ENCODE data around the gene SETD7.

DNA sequence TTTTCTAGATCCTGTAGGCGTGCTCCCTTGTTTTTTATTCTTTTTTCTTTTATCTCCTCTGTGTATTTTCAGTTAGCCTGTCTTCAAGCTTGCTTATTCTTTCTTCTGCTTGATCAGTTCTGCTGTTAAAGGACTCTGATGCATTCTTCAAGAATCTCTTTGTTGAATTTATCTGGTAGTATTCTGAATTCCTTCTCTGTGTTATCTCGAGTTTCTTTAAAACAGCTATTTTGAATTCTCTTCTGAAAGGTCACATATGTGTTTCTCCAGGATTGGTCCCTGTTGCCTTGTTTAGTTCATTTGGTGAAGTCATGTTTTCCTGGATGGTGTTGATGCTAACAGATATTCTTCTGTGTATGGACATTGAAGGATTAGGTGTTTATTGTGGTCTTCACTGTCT lies 86.8 kb downstream of the SETD7 start:
- no peak for TF ChIP-seq POLR2AphosphoS5 (IDR thresholded peaks at IDR 0.05; ENCODE audit: low read depth, low read length)
- no peak for TF ChIP-seq ZNF274 (IDR thresholded peaks at IDR 0.05; ENCODE audit: low read depth, low read length)
- TF ChIP-seq, protein P1, sequence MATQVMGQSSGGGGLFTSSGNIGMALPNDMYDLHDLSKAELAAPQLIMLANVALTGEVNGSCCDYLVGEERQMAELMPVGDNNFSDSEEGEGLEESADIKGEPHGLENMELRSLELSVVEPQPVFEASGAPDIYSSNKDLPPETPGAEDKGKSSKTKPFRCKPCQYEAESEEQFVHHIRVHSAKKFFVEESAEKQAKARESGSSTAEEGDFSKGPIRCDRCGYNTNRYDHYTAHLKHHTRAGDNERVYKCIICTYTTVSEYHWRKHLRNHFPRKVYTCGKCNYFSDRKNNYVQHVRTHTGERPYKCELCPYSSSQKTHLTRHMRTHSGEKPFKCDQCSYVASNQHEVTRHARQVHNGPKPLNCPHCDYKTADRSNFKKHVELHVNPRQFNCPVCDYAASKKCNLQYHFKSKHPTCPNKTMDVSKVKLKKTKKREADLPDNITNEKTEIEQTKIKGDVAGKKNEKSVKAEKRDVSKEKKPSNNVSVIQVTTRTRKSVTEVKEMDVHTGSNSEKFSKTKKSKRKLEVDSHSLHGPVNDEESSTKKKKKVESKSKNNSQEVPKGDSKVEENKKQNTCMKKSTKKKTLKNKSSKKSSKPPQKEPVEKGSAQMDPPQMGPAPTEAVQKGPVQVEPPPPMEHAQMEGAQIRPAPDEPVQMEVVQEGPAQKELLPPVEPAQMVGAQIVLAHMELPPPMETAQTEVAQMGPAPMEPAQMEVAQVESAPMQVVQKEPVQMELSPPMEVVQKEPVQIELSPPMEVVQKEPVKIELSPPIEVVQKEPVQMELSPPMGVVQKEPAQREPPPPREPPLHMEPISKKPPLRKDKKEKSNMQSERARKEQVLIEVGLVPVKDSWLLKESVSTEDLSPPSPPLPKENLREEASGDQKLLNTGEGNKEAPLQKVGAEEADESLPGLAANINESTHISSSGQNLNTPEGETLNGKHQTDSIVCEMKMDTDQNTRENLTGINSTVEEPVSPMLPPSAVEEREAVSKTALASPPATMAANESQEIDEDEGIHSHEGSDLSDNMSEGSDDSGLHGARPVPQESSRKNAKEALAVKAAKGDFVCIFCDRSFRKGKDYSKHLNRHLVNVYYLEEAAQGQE (IDR thresholded peaks at IDR 0.05; ENCODE audit: low read depth) = no peak

Data from HCT116 (cell line).